Ascending aorta (tissue), 2 donors: Measurements from ENCODE around the gene TRIM15. TPM values are rescaled to one million over a fixed set of nuclear protein-coding genes. Genes with fewer than 3 reads are reported as not detected.
"Not testable (repeated sequence)": the region's sequence is repeated elsewhere in the genome, so short reads cannot be mapped to it uniquely, and the experiment has no call there.

ENCODE experiments used
- DNase-seq, 2 donors: peaks; one replicate each; pipeline ENCODE4 v3.0.0-alpha.2; 2019; ENCODE audit warnings: low spot score in 2 of 2
- H3K27ac ChIP-seq, 2 donors: fragments of 200-600 bp; sonication (generic); one replicate each; pipeline ENCODE4 v1.5.1; 2016 to 2017; ENCODE audit warnings: mild to moderate bottlenecking in 1 of 2
- H3K27me3 ChIP-seq: fragments of 200-600 bp; sonication (generic); one replicate; pipeline ENCODE4 v1.5.1; 2017
- H3K36me3 ChIP-seq, 2 donors: fragments of 200-600 bp; sonication (generic); one replicate each; pipeline ENCODE4 v1.5.1; 2016
- H3K4me1 ChIP-seq, 2 donors: fragments of 200-600 bp; sonication (generic); one replicate each; pipeline ENCODE4 v1.5.1; 2016 to 2017; ENCODE audit warnings: mild to moderate bottlenecking in 1 of 2
- H3K4me3 ChIP-seq, 2 donors: fragments of 200-600 bp; sonication (generic); one replicate each; pipeline ENCODE4 v1.5.1; 2016 to 2017; ENCODE audit warnings: mild to moderate bottlenecking in 1 of 2
- H3K9me3 ChIP-seq, 2 donors: fragments of 200-600 bp; sonication (generic); one replicate each; pipeline ENCODE4 v1.5.1; 2016
- CTCF ChIP-seq, 3 experiments: fragments of 200-600 bp in 2 of 3; fragments of 450-650 bp in 1 of 3; sonication (generic) in 2 of 3; IDR thresholded peaks; one replicate each; pipeline ENCODE4 v1.5.1; 2016 to 2019; ENCODE audit warnings: antibody characterized with exemption in 3 of 3, mild to moderate bottlenecking in 1 of 3, moderate library complexity in 1 of 3
- intact Hi-C: fragments of 100-400 bp; cut with DNase I; formaldehyde crosslinking; loops from one replicate; pipeline ENCODE4 v1.15.1; 2023
- total RNA-seq: library from RNA; depleted of rRNA; stranded (reverse); fragments of >200 nt; gene quantifications from one replicate; pipeline ENCODE4 v1.1.0, GENCODE V29; 2016

Gene TRIM15
- total RNA-seq, 1 donor from 2014 or later: not detected

GRCh38 chr6:30131947-30132497, 31.3 kb upstream of the TRIM15 start:
- TF ChIP-seq CTCF (IDR thresholded peaks at IDR 0.05): no peak
- intact Hi-C loops: loop anchor here (1.0 to 10.0 kb wide), 2 partner anchors 29 to 287 kb away; no protein-coding TSS in a partner anchor
- peaks cover 0 to 4% of the 10 kb centered on the region in 2 donors for H3K4me1 ChIP-seq
- no peak overlapping the region for H3K27ac ChIP-seq
- peaks cover 19% of the 10 kb centered on the region for H3K27me3 ChIP-seq
- no peak overlapping the region for H3K4me3 ChIP-seq
- no peaks in the 10 kb centered on the region for H3K9me3 ChIP-seq
- no peaks in the 10 kb centered on the region for H3K36me3 ChIP-seq
- DNase-seq: no peak

- H3K4me1 ChIP-seq: no peaks in the 10 kb centered on the region
- H3K9me3 ChIP-seq: no peaks in the 10 kb centered on the region
- H3K4me3 ChIP-seq: no peak overlapping the region
- H3K27me3 ChIP-seq: peaks cover under 1% of the 10 kb centered on the region
- no peaks in the 10 kb centered on the region for H3K36me3 ChIP-seq
- no peak for TF ChIP-seq CTCF (IDR thresholded peaks at IDR 0.05)
- no peak overlapping the region for H3K27ac ChIP-seq
- DNase-seq: no peak
- intact Hi-C loops: loop anchor here (10.0 kb wide), 1 partner anchor 290 kb away; no protein-coding TSS in a partner anchor
These were observed 28.2 kb upstream of the TRIM15 start for GRCh38 chr6:30135147-30135546.

GRCh38 chr6:30135757-30136156, 27.6 kb upstream of the TRIM15 start, which contains the start of gene TRIM40:
TSS of gene TRIM40 (plus strand) at chr6:30136140. CDS start at chr6:30137037, 897 bp downstream.
- Histone ChIP-seq H3K36me3 (no peaks in the 10 kb centered on the region), H3K27ac (no peak within 1 kb of the TSS), H3K27me3 (no peaks in the 10 kb centered on the region), H3K4me1 (no peaks in the 10 kb centered on the region), H3K4me3 (no peak within 1 kb of the TSS), H3K9me3 (no peaks in the 10 kb centered on the region)
- no peak for DNase-seq
- no peak for TF ChIP-seq CTCF (IDR thresholded peaks at IDR 0.05)
- intact Hi-C loops: loop anchor here (10.0 kb wide), 1 partner anchor 291 kb away; no protein-coding TSS in a partner anchor

GRCh38 chr6:30136570-30137286, 26.6 kb upstream of the TRIM15 start:
- intact Hi-C loops: loop anchor here (10.0 kb wide), 1 partner anchor 292 kb away; no protein-coding TSS in a partner anchor
- Histone ChIP-seq H3K27ac (no peak overlapping the region), H3K4me3 (no peak overlapping the region), H3K27me3 (no peaks in the 10 kb centered on the region), H3K4me1 (no peaks in the 10 kb centered on the region), H3K9me3 (no peaks in the 10 kb centered on the region), H3K36me3 (no peaks in the 10 kb centered on the region)
- DNase-seq: no peak
- no peak for TF ChIP-seq CTCF (IDR thresholded peaks at IDR 0.05)

GRCh38 chr6:30140240-30140639, 23.1 kb upstream of the TRIM15 start:
- intact Hi-C loops, H3K4me3 ChIP-seq, H3K36me3 ChIP-seq, H3K4me1 ChIP-seq, H3K27me3 ChIP-seq, H3K27ac ChIP-seq, H3K9me3 ChIP-seq, DNase-seq: not testable (repeated sequence)

- no peak for TF ChIP-seq CTCF (IDR thresholded peaks at IDR 0.05)
- Histone ChIP-seq H3K9me3 (no peaks in the 10 kb centered on the region), H3K36me3 (no peaks in the 10 kb centered on the region), H3K27ac (no peak overlapping the region), H3K4me3 (no peak overlapping the region), H3K27me3 (no peaks in the 10 kb centered on the region), H3K4me1 (no peaks in the 10 kb centered on the region)
- DNase-seq: no peak
- intact Hi-C loops: no loop called here
These were observed 20.7 kb upstream of the TRIM15 start for GRCh38 chr6:30142665-30143064.
